Measurements from ENCODE around the gene MEP1A. TPM values are rescaled to one million over a fixed set of nuclear protein-coding genes. Genes with fewer than 3 reads are reported as not detected.

MEP1A gene
- total and polyA plus RNA-seq, 9 donors = 0.04 to 24.9 (median 0.16) TPM; not detected in 3

Other genes with a start within 250 kb of the MEP1A start
- gene CYP39A1, start 140.6 kb upstream of the MEP1A start, total RNA-seq = 2.9 TPM
- gene CYP39A1, start 140.6 kb upstream of the MEP1A start, polyA plus RNA-seq (ENCODE audit: insufficient read depth in 1 of 8, insufficient read length in 8 of 8, low replicate concordance in 1 of 8) = 1 to 10 TPM in 7 of 8 donors, under 1 TPM in 1; 0.90 to 3.1 (median 1.8) TPM
- 18.6 TPM for gene SLC25A27, start 140.4 kb upstream of the MEP1A start, total RNA-seq
- gene SLC25A27, start 140.4 kb upstream of the MEP1A start, polyA plus RNA-seq (ENCODE audit: insufficient read depth in 1 of 8, insufficient read length in 8 of 8, low replicate concordance in 1 of 8) = 10 to 100 TPM in 7 of 8 donors, 1 to 10 TPM in 1; 8.6 to 29.0 (median 14.8) TPM
- 0.22 TPM for gene TDRD6, start 105.5 kb upstream of the MEP1A start, total RNA-seq
- gene TDRD6, start 105.5 kb upstream of the MEP1A start, polyA plus RNA-seq (ENCODE audit: insufficient read depth in 1 of 8, insufficient read length in 8 of 8, low replicate concordance in 1 of 8) = 1 to 10 TPM in 3 of 8 donors, under 1 TPM in 5; 0.21 to 1.2 (median 0.65) TPM
- 1.2 TPM for gene PLA2G7, start 58.0 kb upstream of the MEP1A start, total RNA-seq
- 1 to 10 TPM in 6 of 8 donors, under 1 TPM in 2; 0.75 to 1.7 (median 1.2) TPM for gene PLA2G7, start 58.0 kb upstream of the MEP1A start, polyA plus RNA-seq (ENCODE audit: insufficient read depth in 1 of 8, insufficient read length in 8 of 8, low replicate concordance in 1 of 8)
- 0.66 TPM for gene ANKRD66, start 46.5 kb upstream of the MEP1A start, total RNA-seq
- 1 to 10 TPM in 3 of 8 donors, under 1 TPM in 5; 0.31 to 2.3 (median 0.82) TPM for gene ANKRD66, start 46.5 kb upstream of the MEP1A start, polyA plus RNA-seq (ENCODE audit: insufficient read depth in 1 of 8, insufficient read length in 8 of 8, low replicate concordance in 1 of 8)
- gene ADGRF5, start 128.5 kb downstream of the MEP1A start, total RNA-seq = 28.5 TPM
- 10 to 100 TPM; 19.1 to 28.7 (median 24.9) TPM for gene ADGRF5, start 128.5 kb downstream of the MEP1A start, polyA plus RNA-seq (ENCODE audit: insufficient read depth in 1 of 8, insufficient read length in 8 of 8, low replicate concordance in 1 of 8)
- gene ADGRF1, start 248.9 kb downstream of the MEP1A start, total RNA-seq = not detected
- under 1 TPM in 4 of 8 donors, not detected in 4; 0.03 to 0.16 (median 0.05) TPM for gene ADGRF1, start 248.9 kb downstream of the MEP1A start, polyA plus RNA-seq (ENCODE audit: insufficient read depth in 1 of 8, insufficient read length in 8 of 8, low replicate concordance in 1 of 8)